ENCODE data around the gene TMC3. TPM values are rescaled to one million over a fixed set of nuclear protein-coding genes. Genes with fewer than 3 reads are reported as not detected.

The TMC3 gene
- total and polyA plus RNA-seq, 10 of the 15 experiments (the other 5 are each of a cell fraction or from before 2014, with no cell fraction given) = 0.03 to 0.04 (median 0.04) TPM; not detected in 7

DNA sequence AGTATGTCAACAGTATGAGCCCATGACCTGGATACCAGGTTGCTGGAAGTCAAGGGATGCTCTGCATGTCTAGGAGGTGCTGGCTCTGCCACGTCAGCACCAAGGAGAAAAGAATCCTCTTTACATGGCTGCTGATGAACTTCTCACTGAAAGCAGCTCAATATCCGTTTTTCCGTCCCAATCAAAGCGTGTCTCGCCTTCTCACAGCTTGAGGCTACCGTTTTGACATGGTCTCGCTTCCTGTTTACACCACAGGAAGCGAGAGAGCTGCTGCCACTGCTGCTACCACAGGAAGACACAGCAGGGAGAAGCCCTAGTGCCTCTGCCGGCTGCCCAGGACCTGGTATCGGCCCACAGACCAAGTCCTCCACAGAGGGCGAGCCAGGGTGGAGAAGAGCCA lies 77.3 kb downstream of the TMC3 start (continued):
- TF ChIP-seq, protein P1, sequence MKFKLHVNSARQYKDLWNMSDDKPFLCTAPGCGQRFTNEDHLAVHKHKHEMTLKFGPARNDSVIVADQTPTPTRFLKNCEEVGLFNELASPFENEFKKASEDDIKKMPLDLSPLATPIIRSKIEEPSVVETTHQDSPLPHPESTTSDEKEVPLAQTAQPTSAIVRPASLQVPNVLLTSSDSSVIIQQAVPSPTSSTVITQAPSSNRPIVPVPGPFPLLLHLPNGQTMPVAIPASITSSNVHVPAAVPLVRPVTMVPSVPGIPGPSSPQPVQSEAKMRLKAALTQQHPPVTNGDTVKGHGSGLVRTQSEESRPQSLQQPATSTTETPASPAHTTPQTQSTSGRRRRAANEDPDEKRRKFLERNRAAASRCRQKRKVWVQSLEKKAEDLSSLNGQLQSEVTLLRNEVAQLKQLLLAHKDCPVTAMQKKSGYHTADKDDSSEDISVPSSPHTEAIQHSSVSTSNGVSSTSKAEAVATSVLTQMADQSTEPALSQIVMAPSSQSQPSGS (IDR thresholded peaks at IDR 0.05; ENCODE audit: low read length) = no peak
- TF ChIP-seq, protein P2, sequence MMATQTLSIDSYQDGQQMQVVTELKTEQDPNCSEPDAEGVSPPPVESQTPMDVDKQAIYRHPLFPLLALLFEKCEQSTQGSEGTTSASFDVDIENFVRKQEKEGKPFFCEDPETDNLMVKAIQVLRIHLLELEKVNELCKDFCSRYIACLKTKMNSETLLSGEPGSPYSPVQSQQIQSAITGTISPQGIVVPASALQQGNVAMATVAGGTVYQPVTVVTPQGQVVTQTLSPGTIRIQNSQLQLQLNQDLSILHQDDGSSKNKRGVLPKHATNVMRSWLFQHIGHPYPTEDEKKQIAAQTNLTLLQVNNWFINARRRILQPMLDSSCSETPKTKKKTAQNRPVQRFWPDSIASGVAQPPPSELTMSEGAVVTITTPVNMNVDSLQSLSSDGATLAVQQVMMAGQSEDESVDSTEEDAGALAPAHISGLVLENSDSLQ (IDR thresholded peaks at IDR 0.05) = peak; percentile 47; the same call in 1 of the 2 replicates
- TF ChIP-seq HDAC6 (IDR thresholded peaks at IDR 0.05; ENCODE audit: unreplicated experiment) (no peak), HCFC1 (IDR thresholded peaks at IDR 0.05; ENCODE audit: low read length) (no peak), NFYA (IDR thresholded peaks at IDR 0.05; ENCODE audit: borderline replicate concordance, low read depth, low read length) (no peak), SMARCA5 (IDR thresholded peaks at IDR 0.05) (peak; percentile 69; the same call in 1 of the 2 replicates), BACH1 (IDR thresholded peaks at IDR 0.05; ENCODE audit: borderline replicate concordance) (peak; percentile 24; the same call in 1 of the 2 replicates), GATAD2B (conservative IDR thresholded peaks at IDR 0.05; ENCODE audit: low read depth) (no peak), ZNF384 (IDR thresholded peaks at IDR 0.05; ENCODE audit: borderline replicate concordance, low read depth, low read length) (no peak), RBBP5 (conservative IDR thresholded peaks at IDR 0.05) (no peak), RAD21 (IDR thresholded peaks at IDR 0.05; ENCODE audit: insufficient read depth, low read depth, low read length) (peak; percentile 19; the same call in 1 of the 2 replicates), POLR2AphosphoS5 (IDR thresholded peaks at IDR 0.05; ENCODE audit: low read length) (peak; percentile 72)
- TF ChIP-seq, protein P3, sequence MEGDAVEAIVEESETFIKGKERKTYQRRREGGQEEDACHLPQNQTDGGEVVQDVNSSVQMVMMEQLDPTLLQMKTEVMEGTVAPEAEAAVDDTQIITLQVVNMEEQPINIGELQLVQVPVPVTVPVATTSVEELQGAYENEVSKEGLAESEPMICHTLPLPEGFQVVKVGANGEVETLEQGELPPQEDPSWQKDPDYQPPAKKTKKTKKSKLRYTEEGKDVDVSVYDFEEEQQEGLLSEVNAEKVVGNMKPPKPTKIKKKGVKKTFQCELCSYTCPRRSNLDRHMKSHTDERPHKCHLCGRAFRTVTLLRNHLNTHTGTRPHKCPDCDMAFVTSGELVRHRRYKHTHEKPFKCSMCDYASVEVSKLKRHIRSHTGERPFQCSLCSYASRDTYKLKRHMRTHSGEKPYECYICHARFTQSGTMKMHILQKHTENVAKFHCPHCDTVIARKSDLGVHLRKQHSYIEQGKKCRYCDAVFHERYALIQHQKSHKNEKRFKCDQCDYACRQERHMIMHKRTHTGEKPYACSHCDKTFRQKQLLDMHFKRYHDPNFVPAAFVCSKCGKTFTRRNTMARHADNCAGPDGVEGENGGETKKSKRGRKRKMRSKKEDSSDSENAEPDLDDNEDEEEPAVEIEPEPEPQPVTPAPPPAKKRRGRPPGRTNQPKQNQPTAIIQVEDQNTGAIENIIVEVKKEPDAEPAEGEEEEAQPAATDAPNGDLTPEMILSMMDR (IDR thresholded peaks at IDR 0.05 in 2 of 3, conservative IDR thresholded peaks at IDR 0.05 in 1 of 3; ENCODE audit: control insufficient read depth in 2 of 3, extremely low read depth in 1 of 3, insufficient read depth in 1 of 3, low read depth in 3 of 3, low read length in 3 of 3) = no peak
- TF ChIP-seq, protein P4, sequence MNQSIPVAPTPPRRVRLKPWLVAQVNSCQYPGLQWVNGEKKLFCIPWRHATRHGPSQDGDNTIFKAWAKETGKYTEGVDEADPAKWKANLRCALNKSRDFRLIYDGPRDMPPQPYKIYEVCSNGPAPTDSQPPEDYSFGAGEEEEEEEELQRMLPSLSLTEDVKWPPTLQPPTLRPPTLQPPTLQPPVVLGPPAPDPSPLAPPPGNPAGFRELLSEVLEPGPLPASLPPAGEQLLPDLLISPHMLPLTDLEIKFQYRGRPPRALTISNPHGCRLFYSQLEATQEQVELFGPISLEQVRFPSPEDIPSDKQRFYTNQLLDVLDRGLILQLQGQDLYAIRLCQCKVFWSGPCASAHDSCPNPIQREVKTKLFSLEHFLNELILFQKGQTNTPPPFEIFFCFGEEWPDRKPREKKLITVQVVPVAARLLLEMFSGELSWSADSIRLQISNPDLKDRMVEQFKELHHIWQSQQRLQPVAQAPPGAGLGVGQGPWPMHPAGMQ (IDR thresholded peaks at IDR 0.05; ENCODE audit: borderline replicate concordance) = no peak
- TF ChIP-seq, protein P5, sequence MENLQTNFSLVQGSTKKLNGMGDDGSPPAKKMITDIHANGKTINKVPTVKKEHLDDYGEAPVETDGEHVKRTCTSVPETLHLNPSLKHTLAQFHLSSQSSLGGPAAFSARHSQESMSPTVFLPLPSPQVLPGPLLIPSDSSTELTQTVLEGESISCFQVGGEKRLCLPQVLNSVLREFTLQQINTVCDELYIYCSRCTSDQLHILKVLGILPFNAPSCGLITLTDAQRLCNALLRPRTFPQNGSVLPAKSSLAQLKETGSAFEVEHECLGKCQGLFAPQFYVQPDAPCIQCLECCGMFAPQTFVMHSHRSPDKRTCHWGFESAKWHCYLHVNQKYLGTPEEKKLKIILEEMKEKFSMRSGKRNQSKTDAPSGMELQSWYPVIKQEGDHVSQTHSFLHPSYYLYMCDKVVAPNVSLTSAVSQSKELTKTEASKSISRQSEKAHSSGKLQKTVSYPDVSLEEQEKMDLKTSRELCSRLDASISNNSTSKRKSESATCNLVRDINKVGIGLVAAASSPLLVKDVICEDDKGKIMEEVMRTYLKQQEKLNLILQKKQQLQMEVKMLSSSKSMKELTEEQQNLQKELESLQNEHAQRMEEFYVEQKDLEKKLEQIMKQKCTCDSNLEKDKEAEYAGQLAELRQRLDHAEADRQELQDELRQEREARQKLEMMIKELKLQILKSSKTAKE (IDR thresholded peaks at IDR 0.05; ENCODE audit: low read depth, poor library complexity, severe bottlenecking) = peak; percentile 88
- TF ChIP-seq, protein P6, sequence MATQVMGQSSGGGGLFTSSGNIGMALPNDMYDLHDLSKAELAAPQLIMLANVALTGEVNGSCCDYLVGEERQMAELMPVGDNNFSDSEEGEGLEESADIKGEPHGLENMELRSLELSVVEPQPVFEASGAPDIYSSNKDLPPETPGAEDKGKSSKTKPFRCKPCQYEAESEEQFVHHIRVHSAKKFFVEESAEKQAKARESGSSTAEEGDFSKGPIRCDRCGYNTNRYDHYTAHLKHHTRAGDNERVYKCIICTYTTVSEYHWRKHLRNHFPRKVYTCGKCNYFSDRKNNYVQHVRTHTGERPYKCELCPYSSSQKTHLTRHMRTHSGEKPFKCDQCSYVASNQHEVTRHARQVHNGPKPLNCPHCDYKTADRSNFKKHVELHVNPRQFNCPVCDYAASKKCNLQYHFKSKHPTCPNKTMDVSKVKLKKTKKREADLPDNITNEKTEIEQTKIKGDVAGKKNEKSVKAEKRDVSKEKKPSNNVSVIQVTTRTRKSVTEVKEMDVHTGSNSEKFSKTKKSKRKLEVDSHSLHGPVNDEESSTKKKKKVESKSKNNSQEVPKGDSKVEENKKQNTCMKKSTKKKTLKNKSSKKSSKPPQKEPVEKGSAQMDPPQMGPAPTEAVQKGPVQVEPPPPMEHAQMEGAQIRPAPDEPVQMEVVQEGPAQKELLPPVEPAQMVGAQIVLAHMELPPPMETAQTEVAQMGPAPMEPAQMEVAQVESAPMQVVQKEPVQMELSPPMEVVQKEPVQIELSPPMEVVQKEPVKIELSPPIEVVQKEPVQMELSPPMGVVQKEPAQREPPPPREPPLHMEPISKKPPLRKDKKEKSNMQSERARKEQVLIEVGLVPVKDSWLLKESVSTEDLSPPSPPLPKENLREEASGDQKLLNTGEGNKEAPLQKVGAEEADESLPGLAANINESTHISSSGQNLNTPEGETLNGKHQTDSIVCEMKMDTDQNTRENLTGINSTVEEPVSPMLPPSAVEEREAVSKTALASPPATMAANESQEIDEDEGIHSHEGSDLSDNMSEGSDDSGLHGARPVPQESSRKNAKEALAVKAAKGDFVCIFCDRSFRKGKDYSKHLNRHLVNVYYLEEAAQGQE (IDR thresholded peaks at IDR 0.05; ENCODE audit: low read depth, low read length) = no peak
- TF ChIP-seq, protein P7, sequence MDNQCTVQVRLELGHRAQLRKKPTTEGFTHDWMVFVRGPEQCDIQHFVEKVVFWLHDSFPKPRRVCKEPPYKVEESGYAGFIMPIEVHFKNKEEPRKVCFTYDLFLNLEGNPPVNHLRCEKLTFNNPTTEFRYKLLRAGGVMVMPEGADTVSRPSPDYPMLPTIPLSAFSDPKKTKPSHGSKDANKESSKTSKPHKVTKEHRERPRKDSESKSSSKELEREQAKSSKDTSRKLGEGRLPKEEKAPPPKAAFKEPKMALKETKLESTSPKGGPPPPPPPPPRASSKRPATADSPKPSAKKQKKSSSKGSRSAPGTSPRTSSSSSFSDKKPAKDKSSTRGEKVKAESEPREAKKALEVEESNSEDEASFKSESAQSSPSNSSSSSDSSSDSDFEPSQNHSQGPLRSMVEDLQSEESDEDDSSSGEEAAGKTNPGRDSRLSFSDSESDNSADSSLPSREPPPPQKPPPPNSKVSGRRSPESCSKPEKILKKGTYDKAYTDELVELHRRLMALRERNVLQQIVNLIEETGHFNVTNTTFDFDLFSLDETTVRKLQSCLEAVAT (IDR thresholded peaks at IDR 0.05) = peak; percentile 86
